A172 (cell line): Measurements from ENCODE around the gene CCDC127. TPM values are rescaled to one million over a fixed set of nuclear protein-coding genes. Genes with fewer than 3 reads are reported as not detected.
A peak's percentile ranks its signal among the peaks of the same experiment; 100 is the strongest.

ENCODE experiments used
- DNase-seq: peaks from one replicate; pipeline ENCODE4 v3.0.0-alpha.2; 2015; ENCODE audit warnings: low spot score
- total RNA-seq: library from RNA; depleted of rRNA; stranded (reverse); fragments of >200 nt; shearing (Covaris generic); gene quantifications from 2 replicates; pipeline ENCODE4 v1.2.3, GENCODE V29; 2014

CCDC127 gene
- total RNA-seq, 1 experiment from 2014 or later = 6.3 TPM

DNA sequence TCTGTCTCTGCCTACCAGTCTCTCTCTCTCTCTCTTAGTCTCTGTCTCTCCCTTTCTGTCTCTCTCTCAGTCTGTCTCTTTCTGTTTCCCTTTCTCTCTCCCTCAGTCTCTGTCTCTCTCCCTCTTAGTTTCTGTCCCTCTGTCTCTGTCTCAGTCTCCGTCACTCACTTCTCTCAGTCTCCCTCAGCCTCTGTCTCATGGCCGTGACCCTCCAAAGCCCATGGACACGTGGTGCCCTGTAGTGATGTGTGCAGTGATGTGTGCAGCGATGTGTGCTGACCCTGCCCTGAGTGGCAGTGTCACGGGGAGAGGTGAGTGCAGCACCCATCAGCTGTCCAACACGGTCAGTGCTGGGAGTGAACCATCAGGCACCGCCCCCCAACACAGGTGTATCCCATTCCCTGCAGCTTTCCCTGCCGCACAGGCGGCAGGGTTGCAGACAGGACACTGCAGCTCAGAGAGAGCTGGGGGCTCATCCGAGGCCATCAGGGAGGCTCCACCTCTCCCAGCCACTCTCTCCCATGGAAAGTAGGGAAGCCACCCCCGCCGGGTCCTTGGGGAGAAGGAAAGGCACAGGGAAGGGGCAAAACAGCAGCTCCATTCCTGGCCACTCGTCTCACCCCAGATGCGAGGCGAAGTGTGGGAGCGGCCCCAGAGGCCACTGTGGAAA, 27.5 kb downstream of the CCDC127 start:
- no peak for DNase-seq

DNA sequence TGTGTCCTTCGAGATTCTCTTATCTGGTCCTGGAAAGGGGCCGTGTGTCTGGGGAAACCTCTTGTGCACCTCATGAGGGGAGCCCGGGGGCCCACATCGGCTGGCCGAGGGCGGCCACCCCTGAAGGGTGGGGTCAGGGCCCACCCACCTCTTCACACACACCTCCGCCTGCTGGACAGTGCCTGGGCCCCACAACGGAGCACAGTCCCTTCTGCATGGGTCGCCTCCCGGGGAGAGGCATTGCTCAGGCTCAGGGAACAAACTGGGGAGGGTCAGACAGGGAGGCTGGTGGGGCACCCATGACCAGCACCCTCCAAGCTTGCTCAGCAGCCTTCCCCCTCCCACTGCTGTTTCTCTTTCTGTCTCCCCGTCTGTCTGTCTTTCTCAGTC, 28.0 kb downstream of the CCDC127 start:
- no peak for DNase-seq

DNA sequence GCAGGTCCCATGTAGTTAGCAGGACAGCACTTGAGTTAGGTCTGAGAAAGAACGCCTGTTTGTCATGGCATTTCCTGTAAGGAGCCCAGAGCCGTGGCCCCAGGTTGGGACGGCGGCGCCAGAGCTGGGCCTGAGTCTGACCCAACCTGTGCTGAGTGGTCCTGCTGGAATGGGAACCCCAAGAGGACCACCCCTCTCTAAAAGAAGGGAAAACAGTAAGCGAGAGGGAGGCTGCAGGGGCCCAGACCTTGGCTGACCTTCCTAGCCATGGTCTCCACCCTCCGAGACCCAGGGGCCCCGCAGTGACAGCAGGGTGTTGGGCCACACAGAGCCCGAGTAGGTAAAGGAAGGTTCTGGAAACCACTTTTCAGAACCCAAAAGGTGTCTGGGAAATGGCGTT, 28.5 kb downstream of the CCDC127 start:
- DNase-seq = no peak

DNA sequence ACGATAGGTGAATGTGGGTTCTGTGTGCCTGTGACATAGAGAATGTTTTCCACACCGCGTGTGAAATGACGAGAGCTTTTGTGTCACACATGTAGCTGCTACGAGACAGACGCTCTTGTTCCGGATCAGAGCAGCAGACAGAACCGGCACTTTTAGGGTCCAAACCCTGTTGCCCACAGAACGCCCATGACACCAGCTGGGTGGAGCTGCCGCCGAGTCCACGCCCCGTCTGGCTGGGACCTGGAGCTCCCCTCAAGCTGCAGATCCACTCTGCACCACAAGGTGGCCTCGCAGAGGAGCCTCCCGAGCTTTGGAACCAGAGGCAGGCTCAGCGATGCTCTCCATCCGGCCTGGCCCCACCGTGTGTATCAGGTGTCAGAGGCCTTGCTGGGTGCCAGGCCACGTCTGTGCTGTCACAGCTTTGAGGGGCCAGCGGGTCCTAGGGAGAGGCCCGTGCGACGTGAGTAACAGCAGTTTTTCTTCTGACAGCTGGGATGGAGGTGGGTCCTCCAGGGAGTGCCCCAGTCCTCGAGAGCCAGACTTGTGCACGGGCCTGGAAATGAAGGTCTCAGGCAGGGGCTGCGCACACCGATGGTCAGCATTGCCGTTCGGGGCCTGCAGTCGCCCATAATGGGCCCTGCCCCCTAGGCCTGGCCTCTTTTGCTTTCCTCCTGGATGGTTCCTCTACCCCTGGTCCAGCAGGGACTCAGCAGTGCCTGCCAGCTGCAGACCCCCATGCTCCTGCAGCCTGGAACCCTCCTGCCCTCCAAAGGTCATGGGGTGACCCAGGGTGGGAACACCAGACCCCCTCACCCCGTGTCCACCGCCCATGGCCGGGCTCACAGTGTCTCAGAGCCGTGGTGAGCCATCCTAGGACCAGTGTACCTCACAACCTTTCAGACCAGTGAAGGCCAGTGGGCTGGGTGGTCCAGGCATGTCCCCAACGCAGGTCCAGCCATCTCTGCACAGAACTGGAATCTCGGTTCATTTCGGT, 29.2 kb downstream of the CCDC127 start:
- DNase-seq = peak; percentile 74

DNA sequence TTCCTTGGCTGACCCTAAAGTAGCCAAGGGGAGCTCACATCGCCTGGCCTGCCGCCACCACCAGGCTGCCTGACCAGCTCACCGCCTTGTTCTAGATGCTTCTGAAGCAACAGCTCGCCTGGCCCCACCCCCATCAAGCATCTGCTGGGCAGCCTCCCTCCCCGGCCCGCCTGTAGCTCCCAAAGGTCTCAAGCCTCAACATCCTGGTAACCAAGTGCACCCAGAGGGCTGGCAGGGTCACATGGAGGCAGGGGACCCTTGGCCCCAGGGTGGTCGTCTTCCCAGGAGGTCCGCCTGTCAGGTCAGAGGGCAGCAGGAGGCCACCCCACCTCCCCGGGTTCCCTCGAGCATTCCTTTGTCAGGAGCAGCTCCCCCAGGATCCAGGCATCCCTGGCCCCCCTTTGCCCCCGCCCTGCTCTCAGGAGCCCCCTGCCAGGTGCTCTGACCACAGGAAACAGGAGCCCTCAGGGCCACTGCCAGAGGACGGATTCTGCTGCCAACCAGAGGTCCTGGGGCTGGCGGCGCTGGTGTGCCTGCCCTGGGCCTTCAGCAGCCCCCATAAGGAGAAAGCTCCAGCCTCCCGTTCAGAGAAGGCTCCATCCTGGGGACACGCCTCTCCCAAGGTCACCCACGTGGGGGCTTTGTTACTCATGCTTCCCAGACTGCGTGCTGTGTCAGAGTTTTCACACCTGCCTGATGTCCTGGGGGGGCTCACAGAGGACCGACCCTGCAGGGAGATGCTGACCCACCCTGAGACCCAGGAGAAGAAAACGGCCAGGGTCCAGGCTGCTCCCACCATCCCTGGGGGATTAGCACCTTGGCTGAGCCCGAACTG, 30.1 kb downstream of the CCDC127 start:
- DNase-seq = no peak

DNA sequence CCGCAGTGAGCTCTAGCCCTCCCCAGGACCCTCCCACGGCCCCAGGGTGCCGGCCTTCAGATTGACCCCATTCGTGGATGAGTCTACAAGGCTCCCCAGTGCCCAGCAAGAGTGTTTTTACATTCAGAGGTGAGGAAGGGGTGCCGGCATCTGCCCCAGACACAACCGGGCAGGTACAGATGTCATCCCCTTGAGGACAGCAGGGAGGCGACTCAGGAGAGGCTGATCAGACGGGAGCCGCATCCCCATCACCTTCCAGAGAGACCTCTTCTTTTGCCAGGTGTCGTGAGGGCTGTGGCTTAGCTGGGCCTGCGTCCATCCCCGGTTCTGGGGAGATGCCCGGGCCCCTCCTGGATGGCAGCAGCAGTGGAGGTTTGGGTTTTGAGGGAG, 30.9 kb downstream of the CCDC127 start:
- DNase-seq = no peak

DNA sequence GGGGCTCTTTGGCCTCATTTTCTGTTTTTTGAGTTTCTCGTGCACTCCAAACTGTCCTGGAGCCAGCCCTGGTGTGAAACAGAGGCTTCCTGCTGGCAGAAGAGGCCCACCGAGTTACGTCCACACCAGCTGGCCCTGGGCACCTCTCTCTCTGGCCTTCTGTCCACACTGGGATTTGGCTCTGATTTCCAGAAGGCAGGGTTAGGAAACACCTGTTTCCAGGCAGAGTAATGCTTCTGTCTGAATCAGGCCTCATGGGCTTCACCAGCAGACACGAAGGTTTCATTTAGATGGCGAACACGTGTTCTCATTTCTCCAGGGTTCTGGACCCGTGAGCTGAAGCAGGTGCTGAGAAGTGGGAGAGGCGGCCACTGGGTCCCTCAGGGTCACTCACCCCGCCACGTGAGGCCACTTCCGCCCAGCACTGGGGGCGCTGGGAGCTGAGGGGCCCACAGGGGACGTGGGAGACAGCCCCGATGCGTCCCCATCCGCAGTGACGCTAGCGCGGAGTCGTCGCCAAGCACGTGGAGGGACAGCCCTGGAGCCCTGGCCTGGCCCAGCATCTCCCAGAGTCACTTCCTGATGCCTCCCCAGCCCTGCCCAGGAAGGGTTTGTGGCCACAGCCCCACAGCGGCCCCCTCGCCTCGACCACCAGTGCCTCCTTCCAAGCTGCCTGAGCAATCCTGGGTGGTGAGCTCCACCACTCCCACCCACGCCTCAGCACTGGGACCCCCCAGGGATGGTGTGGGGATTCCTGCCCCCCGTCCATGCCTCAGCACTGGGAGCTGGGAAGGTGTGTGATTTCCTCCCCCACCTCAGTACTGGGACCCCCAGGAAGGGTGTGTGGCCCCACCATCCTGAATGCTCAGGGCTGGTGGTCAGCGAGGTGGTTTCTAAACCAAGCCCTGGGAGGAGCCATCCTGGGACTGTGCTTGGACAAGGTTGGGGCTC, 31.6 kb downstream of the CCDC127 start:
- DNase-seq = no peak

DNA sequence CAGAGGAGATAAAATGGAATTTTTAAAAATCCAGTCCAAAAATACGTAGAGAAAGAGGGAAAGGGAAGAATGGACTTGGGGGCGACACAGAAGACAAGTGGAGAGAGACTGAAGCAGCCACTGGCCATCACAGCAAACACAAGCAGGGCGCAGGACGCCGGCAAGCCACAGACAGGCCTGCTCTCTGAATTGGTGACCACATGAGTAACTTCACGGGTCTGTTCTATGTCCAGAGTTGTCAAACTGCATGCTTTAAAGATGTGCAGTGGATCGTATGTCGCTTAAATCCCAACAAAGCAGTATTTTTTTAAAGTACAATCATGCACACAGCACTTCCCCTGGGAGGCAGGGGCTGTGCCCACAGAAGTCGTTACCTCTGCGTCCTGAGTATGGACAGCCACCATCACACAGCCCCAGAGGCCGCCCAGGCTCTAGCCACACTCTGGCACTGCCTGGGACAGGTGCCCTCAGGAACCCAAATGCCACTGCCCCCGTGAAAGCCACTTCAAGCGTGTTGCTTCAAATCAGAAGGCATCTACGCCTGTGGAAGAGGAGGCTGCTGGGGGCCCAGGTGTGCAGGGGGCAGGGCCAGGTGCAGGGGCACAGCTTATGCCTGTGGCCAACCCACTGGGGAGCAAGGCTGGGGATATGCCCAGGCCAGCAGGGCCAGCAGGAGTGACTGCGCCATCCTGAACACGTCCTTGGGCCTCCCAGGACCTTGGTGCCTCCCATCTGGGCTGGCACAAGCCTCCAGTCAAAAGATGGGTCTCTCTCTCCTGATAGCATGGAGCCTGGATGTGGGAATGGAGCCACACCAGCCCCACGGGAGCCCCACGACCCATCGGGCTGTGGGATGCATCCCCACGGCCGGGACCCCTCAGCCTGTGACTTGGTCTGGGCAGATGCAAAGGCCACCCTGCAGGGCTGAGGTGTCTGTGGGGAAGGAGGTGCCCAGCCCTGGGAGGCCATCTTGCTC, 32.6 kb downstream of the CCDC127 start:
- DNase-seq = no peak

DNA sequence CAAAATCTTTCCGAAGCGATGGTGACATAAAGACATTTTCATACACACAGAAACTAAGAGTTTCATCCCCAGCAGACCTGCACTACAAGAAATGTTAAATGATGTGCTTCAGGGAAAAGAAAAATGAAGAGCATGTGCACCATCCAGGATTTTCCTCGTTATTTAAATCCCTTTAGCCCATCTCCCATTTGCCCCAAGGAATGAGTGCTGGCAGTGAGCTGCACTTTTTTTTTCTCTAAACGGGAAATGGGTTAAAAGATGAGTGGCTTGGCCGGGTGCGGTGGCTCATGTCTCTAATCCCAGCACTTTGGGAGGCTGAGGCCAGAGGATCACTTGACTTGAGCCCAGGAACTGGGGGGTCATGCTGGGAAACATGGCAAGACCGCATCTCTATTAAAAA, 33.5 kb downstream of the CCDC127 start:
- no peak for DNase-seq

DNA sequence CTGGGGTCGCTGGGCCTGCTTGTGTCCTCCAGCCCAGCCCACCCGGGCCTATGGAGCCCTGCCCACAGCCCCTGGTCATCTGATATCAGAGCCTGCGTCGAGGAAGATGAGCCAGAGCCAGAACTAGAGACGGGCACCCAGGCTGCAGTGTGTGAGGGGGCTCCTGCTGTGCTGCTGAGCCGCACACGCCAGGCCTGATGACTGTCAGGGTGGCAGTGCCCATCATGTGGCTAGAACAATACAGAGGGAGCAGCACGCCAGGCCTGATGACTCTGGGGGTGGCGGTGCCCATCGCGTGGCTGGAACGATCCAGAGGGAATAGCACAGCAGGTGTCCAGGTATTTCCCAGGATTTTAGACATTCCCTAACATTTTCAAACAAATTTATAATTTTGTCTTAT, 35.8 kb downstream of the CCDC127 start:
- DNase-seq = no peak

DNA sequence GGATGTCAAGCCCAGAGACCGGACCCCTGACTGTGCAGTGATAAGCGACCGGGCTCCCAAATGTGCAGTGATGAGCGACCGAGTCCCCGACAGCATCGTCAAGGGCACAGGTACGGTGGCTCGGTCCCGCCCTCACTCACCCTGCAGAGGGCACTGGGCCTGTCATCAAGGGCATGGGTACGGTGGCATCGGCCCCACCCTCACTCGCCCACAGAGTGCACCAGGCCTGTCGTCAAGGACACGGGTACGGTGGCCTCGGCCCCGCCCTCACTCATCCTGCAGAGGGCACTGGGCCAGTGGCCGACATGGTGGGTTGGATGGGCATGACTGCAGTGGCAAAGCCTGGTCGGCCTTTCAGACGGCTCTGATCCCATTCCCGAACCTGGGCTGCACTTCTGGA, 36.4 kb downstream of the CCDC127 start:
- DNase-seq = no peak

DNA sequence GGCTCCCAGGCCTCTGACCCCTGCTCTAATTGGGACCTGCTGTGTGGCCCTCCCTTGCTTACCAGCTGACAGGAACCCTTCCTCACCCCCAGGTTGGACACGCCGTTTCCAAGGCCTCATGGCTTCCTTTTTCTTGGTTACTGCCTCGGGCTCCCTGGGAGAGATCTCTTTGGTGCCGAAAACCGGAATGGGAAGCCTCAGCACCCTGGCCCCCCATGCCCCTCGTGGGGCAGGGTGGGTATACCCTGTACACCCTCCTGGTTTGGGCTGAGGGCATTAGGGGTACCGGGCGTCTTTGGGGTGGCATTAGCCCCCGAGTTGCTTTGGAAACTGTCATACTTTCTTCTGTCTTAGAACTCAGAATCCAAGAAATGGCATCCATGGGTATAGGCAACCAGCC, 36.8 kb downstream of the CCDC127 start:
- DNase-seq = no peak

DNA sequence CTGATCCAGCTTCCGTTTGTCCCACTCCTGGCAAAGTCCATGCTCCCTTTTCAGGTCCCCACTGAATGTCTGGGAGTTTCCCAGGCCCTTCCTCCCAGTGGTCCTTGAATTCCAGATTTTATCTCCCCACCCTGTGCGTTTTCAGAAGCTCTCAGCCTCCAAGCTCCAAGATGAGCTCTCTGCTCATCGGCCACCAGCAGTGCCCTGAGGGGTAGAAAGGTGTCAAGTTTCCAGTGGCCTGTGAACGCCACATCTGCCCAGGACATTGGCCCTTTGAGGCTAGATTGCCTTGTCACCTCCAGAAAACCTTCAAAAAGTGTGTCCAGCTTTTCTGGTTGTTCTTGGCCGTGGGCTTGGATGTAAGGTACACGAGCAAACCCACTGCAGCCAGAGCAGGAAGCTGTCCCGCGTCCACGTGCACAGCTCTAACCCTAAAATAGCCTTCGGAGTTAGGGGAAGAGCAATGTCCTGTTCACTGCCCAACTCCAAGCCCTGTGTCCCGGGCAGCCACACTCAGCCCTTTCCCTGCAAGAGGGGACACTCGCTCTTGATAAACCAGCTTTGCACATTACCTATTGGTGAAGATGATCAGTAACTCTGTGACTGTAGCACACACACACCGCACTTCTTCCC, 37.6 kb downstream of the CCDC127 start:
- DNase-seq = no peak

DNA sequence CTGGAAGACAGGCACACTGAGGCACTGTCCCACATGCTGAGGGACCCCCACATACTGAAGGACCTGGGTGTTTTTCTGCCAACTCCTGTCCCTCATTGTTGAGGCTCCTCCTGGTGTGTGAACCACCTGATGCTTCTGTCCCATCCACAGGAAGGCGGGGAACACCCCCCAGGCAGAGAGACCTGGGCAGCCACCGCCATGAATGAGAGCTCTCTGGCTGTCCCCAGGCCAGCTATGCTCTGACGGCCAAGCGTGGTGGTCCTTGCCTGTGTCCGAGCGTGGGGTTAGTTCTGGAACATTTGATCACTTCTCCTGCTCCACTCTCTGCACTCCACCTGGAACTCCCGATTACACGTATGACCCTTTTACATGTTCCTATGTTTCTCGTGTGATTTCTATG, 38.6 kb downstream of the CCDC127 start:
- DNase-seq = no peak

DNA sequence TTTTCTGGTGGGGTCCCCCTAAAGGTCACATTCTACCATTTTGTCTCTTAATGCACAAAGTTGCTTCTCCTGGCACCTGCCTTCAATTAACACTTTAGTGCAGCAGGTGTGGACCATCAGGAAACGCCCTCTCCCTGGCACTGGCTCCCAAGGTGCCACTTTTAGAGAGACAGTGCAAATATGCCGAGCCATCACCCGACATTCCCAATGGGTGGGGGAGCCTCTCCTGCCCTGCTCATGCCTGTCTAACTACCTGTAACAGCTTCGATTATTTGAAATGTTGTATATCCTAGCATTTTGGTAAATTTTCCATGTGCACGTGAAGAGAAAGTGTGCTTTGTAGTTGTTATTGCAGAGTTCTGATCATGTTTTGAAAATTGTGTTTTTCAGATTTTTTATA, 39.8 kb downstream of the CCDC127 start:
- no peak for DNase-seq

DNA sequence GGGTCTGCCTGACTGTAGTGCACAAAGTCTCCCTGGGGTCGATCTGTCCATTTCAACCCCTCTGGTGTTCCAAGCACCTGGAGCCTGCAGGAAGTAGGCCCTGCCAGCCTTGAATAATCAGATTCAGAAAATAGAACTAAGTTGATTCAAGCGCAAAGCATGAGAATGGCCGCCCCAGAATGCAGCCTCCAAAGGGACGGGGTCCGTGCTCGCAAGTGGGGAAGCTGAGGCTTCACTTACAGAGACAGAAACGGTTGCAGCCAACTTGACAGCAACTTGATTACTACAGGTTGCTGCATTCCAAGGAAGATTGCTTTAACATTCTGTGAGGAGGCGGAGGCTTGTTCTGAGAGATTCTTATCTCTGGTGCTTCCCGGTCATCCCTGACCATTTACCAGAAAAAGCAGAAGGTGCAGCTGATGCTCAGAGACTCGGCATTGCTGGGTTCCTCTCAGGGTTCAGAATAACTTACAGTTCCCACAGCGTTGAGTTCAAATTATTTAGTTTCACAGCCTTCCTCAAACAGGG, 41.6 kb downstream of the CCDC127 start:
- DNase-seq = peak; percentile 8

DNA sequence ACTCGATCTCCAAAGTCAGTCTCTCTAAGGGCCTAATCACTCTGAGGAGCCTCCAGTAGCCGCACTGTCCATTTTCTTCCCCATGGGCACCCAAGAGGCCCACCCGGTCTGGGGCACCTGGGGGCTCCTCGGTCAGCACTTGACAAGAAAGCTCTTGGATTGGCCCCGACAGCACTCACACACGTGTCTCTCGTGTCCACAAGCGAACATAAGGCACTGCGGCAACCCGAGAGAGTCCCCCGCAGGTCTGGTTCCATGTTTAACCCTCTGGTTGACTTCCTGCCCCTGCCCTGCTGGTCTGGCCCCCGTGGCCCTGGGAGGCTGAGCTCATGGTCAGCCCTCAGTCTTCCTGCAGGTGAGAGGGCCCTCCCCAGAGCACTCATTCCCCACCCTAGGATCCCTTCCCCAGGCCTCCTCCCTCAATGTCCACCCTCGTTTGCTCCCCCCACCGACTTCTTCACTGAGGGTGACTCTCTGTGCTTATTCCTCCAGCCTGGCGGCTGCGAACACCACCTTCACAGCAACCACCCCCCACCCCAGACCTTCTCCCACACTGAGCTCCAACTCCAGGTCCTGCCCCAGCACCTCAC, 43.0 kb downstream of the CCDC127 start:
- no peak for DNase-seq

DNA sequence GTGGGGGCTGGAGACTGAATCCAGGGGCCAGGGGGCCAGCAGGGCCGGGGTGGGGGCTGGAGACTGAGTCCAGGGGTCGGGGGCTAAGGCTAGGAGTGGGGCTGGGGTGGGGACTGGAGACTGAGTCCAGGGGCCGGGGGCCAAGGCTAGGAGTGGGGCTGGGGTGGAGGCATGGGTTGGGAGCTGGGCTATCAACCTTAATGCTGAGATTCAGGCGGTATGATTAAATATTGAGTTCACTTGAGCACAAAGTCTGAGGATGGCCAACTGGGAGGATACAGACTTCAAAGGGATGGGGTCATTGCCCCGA, 43.7 kb downstream of the CCDC127 start:
- no peak for DNase-seq
